ENCODE measurements around the gene KCNIP4.

GRCh38 chr4:21555083-21555482 lies 393.5 kb downstream of the KCNIP4 start:
- TF ChIP-seq EZH2 (IDR thresholded peaks at IDR 0.05; ENCODE audit: insufficient read depth, poor library complexity, severe bottlenecking): no peak
- TF ChIP-seq EZH2phosphoT487 (IDR thresholded peaks at IDR 0.05; ENCODE audit: insufficient read depth, low read depth): no peak

Data from GM23248 (cell line).